Measurements from ENCODE around the gene POTEJ.
"Not testable (repeated sequence)": the region's sequence is repeated elsewhere in the genome, so short reads cannot be mapped to it uniquely, and the experiment has no call there.

POTEJ gene

GRCh38 chr2:130611140-130611539, at the start of gene POTEJ:
Gene POTEJ, plus strand, starts transcription at chr2:130611440. Its CDS starts 93 bp downstream, at chr2:130611533.
- not testable (repeated sequence) for DNase-seq (ENCODE audit: low read depth, low spot score)

- not testable (repeated sequence) for DNase-seq (ENCODE audit: low read depth, low spot score)
These were observed 45.1 kb upstream of the POTEJ start for GRCh38 chr2:130566165-130566564.

- DNase-seq (ENCODE audit: low read depth, low spot score): not testable (repeated sequence)
These were observed 39.3 kb upstream of the POTEJ start for GRCh38 chr2:130571929-130572328.

GRCh38 chr2:130574230-130574629, 37.0 kb upstream of the POTEJ start:
- not testable (repeated sequence) for DNase-seq (ENCODE audit: low read depth, low spot score)

GRCh38 chr2:130576209-130576784, 34.9 kb upstream of the POTEJ start:
- not testable (repeated sequence) for DNase-seq (ENCODE audit: low read depth, low spot score)

GRCh38 chr2:130577559-130577958, 33.7 kb upstream of the POTEJ start:
- not testable (repeated sequence) for DNase-seq (ENCODE audit: low read depth, low spot score)

- not testable (repeated sequence) for DNase-seq (ENCODE audit: low read depth, low spot score)
These were observed 32.1 kb upstream of the POTEJ start for GRCh38 chr2:130579121-130579520.

- not testable (repeated sequence) for DNase-seq (ENCODE audit: low read depth, low spot score)
These were observed 29.7 kb upstream of the POTEJ start for GRCh38 chr2:130581491-130581890.

- not testable (repeated sequence) for DNase-seq (ENCODE audit: low read depth, low spot score)
These were observed 28.3 kb upstream of the POTEJ start for GRCh38 chr2:130582970-130583369.

- DNase-seq (ENCODE audit: low read depth, low spot score): not testable (repeated sequence)
These were observed 27.7 kb upstream of the POTEJ start for GRCh38 chr2:130583582-130583981.

- not testable (repeated sequence) for DNase-seq (ENCODE audit: low read depth, low spot score)
These were observed 26.5 kb upstream of the POTEJ start for GRCh38 chr2:130584726-130585125.

GRCh38 chr2:130588688-130589458, 22.4 kb upstream of the POTEJ start:
- not testable (repeated sequence) for DNase-seq (ENCODE audit: low read depth, low spot score)

- not testable (repeated sequence) for DNase-seq (ENCODE audit: low read depth, low spot score)
These were observed 20.9 kb upstream of the POTEJ start for GRCh38 chr2:130590170-130590841.

GRCh38 chr2:130590842-130591359, 20.3 kb upstream of the POTEJ start:
- not testable (repeated sequence) for DNase-seq (ENCODE audit: low read depth, low spot score)

GRCh38 chr2:130592791-130593414, 18.3 kb upstream of the POTEJ start:
- DNase-seq (ENCODE audit: low read depth, low spot score): not testable (repeated sequence)

- not testable (repeated sequence) for DNase-seq (ENCODE audit: low read depth, low spot score)
These were observed 17.2 kb upstream of the POTEJ start for GRCh38 chr2:130594011-130594410.

- not testable (repeated sequence) for DNase-seq (ENCODE audit: low read depth, low spot score)
These were observed 14.5 kb upstream of the POTEJ start for GRCh38 chr2:130596757-130597156.

- DNase-seq (ENCODE audit: low read depth, low spot score): not testable (repeated sequence)
These were observed 13.2 kb upstream of the POTEJ start for GRCh38 chr2:130597994-130598393.

- not testable (repeated sequence) for DNase-seq (ENCODE audit: low read depth, low spot score)
These were observed 12.8 kb upstream of the POTEJ start for GRCh38 chr2:130598463-130598862.

GRCh38 chr2:130599393-130599792, 11.8 kb upstream of the POTEJ start, which contains the start of gene CFC1:
Gene CFC1, minus strand, starts transcription at chr2:130599575. Its CDS starts 288 bp downstream, at chr2:130599287.
- DNase-seq (ENCODE audit: low read depth, low spot score): not testable (repeated sequence)

- not testable (repeated sequence) for DNase-seq (ENCODE audit: low read depth, low spot score)
These were observed 11.3 kb upstream of the POTEJ start for GRCh38 chr2:130599926-130600325.
